DMS153 treated with DMSO at 0.1 percent for 48 hours (cell line): ENCODE measurements around the gene TGIF2LY.
"Not testable (repeated sequence)": the region's sequence is repeated elsewhere in the genome, so short reads cannot be mapped to it uniquely, and the experiment has no call there.

Experiments
- DNase-seq: peaks from one replicate; lab custom pipeline; 2025; ENCODE audit not compliant: unreplicated experiment; lab: John Stamatoyannopoulos, UW

The TGIF2LY gene

GRCh38 chrY:3578767-3579166 lies at the start of gene TGIF2LY:
TGIF2LY (plus strand) TSS chrY:3579067; CDS start chrY:3579245, 178 bp downstream.
- not testable (repeated sequence) for DNase-seq
